Stomach (tissue), 4 donors: ENCODE measurements around the gene IL17RC.

Experiments used
- CTCF ChIP-seq, 7 experiments: fragments of 450-650 bp in 4 of 7; fragments of 200-600 bp in 3 of 7; sonication (generic) in 3 of 7; IDR thresholded peaks; one replicate each; pipeline ENCODE4 v1.5.1; 2016 to 2019; ENCODE audit warnings: antibody characterized with exemption in 7 of 7, control low read depth in 2 of 7, mild to moderate bottlenecking in 1 of 7
- POLR2A ChIP-seq, 4 donors: fragments of 450-650 bp; IDR thresholded peaks; one replicate each; pipeline ENCODE4 v1.6.1; 2016; ENCODE audit warnings: antibody characterized with exemption in 4 of 4, control low read depth in 2 of 4, mild to moderate bottlenecking in 1 of 4, moderate library complexity in 1 of 4

DNA sequence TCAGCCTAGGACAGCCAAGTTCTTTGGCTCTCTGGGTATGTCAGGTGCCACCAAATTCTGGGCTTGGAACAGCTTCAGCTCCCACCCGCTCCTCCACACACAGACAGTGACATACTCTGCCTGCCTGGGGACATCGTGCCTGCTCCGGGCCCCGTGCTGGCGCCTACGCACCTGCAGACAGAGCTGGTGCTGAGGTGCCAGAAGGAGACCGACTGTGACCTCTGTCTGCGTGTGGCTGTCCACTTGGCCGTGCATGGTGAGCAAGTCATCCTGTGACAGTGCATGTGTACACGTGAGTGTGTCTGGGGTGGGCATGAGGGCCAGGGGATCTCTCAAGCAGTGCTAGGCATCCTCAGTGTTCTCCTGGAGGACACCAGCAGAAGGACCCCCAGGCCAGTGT is 922 bp downstream of the IL17RC start:
- TF ChIP-seq CTCF (IDR thresholded peaks at IDR 0.05) (no peak), POLR2A (IDR thresholded peaks at IDR 0.05) (no peak)
